ENCODE measurements around the gene JAML.

JAML gene

DNA sequence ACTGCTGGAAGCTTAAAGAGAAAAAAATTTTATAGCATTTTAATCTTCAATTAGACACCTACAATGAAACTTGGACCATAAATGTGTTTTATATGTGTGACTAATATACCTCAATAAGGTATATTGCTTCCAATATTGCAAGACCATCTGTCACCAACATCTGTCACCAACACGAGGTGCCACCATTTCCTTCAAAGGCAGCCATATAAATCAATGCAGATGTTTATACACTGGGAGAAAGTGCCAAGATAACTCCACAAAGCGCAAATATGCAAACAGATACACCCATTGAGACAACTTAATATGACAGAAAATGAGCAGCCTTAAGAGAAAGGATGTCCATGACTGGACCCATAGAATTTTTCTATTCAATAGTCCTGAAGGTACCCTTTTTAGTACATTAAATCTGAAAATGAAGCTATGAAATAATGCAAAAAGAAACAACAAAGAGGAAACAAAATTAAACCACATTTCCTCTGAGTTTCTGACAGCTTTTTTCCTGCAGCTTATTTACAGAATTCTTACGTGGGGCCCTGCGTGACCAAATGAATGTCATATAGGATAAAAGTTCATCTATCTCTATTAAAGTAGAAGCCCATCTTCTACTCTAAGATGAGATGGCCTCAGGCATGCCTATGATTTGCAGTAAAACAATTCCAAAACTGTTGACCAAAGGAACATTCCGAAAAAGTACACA, 14.8 kb upstream of the JAML start:
- no peak for DNase-seq

DNA sequence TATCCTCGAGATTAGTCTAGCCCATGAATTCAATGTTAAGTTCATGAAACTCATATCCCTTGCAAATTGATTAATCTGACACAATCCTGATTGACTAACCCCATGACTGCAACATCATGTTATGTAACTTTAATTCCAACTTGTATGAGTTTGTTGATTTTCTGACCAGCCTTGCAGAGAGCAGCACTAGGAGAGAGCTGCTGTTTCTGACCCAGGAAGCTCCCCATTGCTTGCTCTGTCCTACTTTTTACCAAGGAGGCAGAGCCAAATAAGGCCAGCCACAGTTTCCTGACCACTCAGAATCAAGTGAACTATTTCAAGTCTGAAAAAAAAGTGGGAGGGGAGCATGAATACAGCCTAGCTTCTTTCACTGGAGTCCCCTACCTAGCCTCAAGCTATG, 14.1 kb upstream of the JAML start:
- no peak for DNase-seq

DNA sequence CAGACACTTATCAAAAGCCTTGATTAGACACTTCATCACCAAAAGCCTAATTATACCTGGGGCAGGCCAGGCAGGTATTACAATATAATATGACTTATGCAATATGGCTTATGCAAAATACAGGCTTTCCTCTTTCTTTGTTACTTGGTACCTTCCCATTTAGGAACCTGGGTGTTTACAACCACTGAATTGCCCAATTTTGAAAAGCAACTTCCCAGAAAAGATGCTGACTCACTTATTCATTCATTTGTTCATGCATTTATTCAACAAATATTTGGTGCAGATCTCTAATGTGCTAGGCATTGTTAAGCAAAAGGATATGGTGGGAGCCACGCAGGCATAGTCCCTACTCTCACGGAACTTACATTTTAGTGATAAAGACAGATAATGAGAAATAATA, 13.6 kb upstream of the JAML start:
- no peak for DNase-seq

DNA sequence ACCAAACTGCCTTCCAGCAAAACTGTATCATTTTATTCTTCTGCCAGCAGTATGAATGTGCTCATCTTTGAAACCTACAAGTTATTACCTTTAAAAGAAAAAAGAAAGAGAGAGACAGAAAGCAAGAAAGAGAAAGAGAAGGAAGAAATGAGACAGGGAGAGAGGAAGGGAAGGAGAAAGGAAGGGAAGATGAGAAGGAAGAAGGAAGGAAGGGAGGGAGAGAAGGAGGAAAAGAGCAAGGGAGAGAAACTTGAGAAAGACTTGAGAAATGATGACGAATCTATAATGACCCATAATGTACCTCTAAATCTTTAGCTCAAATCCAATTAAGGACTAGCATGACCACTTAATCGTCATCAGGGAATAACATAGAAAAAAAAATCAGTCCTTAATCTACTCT, 11.4 kb upstream of the JAML start:
- DNase-seq, result no peak

DNA sequence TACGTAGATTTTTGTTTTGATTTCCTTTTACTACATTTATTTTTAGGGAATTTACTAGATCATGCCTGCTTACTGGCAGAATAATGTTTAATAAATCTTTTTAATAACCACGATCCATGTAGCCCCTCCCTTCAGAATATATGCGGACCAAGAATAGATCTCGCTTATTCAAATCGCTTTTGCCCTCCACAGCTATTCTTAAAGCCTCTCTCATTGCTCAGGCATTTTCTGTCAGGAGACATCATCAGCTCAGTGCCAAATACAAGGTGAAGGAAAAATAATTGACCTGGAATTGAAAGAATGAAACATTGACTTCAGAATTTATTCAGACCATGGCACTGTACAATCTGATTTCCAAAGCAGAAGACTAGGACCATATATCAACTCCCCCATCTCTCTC, 10.0 kb upstream of the JAML start:
- DNase-seq, result no peak

DNA sequence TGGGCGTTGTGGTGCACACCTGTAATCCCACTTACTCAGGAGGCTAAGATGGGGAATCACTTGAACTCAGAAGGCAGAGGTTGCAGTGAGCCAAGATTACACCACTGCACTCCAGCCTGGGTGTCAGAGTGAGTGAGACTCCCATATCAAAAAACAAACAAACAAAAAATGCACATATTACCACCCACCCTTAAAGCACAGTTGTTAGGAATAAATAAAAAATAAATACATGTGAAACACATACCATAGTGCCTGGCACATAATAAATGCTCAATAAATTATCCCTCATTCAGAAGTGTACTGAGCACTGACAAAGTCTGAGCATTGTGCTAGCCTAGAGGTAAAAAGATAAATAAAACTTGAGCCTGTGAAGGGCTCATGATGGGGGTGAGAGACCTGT, 9.0 kb upstream of the JAML start:
- DNase-seq, result no peak

DNA sequence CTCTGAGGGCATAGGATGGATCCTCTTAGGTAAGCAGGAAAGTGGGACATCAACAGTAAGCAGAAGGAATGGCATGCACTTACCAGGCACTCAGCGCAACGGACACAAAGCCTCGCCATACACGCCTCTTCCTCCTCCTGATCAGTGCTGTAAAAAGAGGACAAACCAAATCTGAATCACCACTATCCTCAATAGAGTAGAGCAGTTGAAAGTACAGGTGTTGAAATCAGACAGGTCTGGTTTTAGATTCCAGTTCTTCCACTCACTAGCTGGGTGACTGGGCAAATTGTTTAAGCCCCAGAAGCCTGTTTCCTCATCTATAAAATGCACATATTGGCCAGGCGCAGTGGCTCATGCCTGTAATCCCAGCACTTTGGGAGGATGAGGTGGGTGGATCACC, 8.6 kb upstream of the JAML start:
- DNase-seq, result no peak

DNA sequence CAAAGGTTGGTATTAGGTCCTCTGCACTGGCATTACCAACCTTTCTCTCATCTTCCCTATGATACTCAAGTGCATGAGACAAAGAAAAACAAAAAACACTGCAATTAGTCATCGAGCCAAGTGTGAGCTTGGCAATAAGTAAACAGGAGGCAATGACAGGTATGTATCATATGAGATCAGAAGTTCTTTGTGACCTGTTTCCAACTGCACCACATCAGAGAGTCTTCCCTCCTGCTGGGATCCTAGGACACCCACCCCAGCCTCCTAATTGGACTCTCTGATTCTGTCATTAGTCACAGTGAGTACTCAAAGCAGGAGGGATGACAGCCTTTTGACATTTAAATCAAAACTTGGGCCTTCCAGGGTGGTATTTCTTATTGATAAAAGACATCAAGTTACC, 7.8 kb upstream of the JAML start:
- DNase-seq, result no peak

DNA sequence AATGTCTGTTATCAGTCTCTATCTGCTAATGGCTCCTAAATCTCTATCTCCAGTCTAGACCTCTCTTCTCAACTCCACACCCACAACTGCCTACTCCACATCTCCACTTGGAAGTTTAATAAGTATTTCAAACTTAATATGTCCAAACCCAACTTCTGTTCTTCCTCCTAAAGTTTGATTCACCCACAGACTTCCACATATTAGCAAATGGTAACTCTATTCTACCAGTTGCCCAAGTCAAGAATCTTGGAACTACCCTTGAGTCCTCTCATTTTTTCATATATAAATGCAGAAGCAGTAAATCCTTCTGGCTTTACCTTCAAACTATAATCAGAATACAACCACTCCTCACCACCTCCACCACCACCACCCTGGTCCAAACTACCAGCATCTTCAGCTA, 6.7 kb upstream of the JAML start:
- no peak for DNase-seq

DNA sequence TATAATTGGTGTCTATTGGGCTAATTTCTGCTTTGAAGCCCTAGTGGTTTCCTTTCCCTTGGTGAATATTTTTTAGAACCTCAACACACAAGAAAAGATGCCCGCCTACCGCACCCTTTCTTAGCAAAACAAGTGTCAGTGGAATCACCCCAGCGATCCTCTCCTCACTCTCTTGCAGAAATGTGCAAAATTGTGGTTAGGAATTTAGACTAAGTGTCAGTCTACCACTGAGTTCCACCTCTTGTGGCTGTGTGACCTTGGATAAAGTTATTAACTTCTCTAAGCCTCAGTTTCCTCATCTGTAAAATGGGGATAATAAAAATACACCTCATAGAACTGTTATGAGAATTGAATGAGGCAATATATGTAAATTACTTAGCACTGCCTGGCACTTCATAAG, 5.3 kb upstream of the JAML start:
- DNase-seq, result no peak

DNA sequence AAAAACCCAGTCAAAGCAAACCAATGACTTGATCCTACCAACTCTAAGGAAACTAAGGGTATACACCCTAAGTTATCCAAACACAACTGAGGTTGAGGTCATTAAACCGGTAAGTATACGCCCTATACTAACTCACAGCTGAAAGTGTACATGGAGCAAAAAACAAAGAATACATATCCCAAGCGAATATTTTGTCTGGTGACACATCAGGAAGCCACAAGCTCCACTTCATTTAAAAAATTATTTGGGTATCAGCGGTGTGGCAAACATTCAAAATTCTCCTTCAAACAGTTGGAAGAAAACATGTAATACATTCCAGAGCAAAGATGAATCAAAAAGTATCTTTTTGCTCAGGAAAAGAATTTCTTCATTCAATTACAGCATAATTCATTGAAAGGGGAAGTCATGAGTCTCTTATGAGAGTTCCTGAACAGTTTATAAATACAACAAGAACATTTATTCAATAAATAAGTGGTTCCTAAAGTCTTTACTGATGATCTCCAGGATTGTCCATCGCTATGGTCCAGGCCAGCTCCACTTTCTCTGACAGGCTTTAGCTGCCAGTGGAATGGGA, 4.5 kb upstream of the JAML start:
- no peak for DNase-seq

DNA sequence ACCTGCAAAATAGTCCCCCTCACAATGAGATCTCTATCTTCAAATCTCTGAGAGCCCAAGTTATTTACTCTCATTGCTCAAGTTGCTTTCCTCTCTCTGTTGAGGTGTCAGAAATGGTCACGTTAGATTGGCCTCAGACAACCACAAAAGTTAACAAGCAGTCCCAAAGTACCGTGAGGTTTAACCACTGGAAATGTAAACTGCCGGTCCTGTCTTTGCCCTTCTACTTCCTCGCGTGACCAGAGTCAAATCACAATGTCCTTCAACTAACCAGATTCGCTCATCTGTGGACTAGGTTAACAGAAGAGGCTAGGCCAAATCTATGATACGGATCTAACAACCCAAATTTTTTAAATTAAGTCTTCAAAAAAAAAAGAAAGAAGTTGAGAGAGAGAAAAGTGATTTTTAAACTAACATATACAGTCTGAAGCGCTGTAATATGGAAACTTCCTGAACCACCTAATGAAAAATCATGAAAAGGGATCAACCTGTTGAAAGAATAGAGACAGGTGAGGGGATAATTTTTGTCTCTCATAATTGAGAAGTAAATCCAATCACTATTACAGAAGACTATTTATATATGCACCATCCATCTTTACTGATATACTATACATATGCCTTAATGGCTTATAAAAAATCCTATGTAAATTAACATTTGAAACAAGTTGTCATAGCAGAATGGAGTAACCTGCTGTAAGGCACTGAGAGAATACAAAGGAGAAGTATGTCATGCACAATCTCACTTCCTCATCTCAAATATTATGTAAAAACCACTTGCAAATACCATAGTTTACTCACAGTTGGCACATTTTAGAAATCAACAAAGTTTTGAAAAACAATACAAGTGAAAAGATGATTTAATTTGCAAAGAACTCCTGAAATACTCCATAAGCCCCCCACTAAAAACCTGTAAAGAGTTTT, 3.3 kb upstream of the JAML start:
- no peak for DNase-seq

DNA sequence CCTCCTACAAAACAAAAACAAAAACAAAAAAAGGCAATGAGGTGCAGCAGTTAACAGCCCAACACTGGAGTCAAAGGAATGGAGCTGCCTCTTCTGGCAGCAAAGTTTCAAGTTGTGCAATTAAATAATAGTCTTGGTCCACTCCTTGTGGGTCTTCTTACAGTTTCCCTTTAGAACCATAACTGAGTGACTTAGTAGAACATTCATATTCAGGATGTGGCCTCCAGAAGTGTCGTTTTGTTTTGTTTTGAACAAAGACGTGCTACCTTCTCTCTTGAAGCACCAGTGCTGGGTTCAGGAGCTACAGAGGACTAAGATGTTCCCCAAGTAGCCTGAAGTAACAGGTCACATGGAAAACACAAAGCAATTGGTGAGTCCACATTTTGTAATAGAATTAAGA, 2.0 kb upstream of the JAML start:
- DNase-seq, result no peak

DNA sequence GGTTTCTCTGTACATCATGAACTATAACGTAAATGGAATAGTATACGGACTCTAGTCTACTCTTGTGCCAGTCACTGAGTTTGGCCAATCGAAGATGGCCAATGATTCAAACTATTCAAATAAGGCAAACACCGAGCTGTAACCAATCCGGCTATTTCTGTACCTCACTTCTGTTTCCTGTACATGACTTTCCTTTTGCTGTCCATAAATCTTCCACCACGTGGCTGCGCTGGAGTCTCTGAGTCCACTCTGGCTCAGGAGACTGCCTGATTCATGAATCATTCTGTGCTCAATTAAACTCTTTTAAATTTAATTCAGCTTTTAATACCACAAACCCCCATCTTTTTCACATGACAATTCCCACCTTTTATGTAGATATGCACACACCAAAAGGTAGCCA, 1.5 kb upstream of the JAML start:
- DNase-seq, result no peak

DNA sequence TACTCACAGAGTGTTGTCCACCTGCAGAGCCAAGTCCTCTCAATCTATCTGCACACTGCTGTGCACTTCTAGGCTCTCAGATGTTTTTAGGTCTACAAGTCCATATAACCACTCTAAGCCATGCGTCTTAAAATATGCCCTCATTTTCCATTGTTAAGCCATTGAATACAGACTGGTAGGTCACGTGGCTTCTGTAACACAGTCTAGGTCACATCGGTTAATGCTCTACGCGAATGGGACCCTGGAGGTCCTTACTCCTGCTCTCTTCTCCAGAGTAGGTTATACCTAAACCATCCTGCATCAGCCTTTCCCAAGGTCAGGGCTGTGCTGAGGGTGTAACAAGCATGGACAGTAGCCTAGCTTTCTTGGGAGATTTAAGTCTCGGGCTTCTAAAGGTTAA, 819 bp downstream of the JAML start:
- DNase-seq, result no peak

DNA sequence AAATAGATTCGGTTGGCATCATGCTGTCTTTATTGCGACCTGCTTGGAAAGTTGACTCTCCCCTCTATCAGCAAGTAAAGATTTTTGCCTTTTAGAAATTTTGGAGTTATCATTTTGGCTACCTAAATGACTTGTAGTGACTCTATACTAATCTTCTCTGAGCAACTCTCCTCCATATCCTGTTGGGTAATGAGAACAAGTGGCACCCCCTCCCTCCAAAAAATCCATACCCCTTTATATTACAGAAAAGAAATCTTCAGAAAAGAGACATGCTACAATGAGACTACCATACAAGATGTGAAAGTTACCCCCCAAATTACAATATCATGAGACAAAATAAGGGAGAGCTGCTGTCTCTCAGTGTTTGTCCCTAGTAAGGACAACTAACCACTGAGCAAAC, 1.2 kb downstream of the JAML start:
- DNase-seq, result no peak

DNA sequence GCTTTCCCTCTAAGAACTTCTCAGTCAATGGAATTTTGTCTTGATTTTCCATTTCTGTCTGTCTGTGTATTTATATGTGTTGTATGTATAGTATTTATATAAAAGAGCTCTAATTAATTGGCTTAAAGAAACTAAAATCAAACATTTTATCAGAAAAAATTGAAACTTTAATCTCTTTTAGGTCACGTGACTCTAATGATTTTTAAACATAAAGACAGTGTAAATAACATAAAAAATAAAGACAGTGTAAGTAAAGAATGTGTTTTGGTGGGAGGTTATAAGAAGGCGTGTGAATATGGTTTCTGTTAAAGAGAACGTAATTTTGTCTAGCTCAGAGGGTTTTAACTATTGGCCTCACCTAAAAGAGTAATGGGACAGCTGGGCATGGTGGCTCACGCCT, 2.4 kb downstream of the JAML start:
- no peak for DNase-seq

DNA sequence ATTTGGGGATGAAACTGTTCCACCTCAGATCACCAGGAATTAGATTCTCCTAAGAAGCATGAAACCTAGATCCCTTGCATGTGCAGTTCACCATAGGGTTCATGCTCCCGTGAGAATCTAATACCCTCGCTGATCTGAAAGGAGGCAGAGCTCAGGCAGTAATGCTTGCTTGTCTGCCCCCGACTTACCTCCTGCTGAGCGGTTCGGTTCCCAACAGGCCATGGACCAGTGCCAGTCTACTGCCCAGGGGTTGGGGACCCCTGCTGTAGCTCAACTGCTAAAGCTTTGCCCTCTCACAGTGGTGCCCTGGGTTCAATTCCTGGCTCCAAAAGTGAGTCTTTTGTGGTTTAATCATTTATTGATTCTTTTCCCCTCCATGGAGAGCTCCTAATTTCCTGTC, 3.4 kb downstream of the JAML start:
- DNase-seq, result no peak

DNA sequence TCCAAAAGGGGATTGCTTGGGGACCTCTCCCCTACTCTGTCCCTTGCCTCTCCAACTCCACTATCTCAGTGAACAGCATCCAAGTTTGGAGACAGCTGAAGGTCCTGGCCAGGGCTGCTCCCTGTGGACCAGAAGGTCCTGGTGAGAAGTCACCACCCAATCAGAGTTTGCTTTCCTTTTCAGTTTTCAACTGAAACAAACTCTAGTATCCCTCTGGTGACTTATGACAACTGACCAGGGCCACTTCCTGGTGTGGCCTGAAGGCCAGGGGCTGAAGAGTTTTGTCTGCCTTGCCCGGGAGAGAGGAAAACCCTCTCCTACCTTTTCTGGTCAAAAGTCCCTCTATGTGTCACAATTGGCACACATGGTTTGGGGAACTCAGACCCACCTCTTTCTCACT, 5.1 kb downstream of the JAML start:
- no peak for DNase-seq

DNA sequence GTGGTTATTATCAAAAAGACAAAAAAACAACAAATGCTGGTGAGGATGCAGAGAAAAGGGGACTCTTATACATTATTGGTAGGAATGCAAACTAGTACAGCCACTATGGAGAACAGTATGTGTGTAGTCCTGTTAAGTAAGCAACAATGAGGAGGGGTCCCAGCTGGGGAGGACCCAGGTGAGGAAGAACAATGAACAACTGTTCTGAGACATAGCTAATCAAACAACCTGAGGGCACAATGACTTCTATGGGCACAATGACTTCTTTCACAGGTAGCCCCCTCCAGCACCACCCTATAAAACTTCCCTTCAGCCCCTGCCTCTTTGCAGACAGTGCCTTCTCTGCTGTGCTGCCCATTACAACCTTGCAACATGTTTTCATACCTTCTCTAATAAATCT, 5.6 kb downstream of the JAML start:
- no peak for DNase-seq

DNA sequence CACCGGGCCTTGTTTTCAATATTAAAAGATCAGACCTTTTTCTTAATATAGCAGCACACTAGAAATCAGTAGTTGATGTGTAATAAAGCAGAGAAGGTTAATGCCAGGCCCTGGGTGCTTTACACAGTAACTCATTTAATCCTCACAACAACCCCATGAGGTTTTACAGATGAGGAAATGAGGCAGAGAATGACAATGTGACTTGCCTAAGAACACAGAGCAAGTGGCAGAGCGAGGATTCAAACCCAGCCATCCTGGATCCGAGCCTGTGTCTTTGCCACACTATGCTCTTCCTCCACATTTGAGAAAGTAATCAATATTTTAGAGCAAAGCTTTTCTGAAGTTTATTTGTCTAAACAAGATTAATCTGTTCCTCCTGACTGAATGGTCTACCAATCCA, 7.2 kb downstream of the JAML start:
- DNase-seq, result no peak

DNA sequence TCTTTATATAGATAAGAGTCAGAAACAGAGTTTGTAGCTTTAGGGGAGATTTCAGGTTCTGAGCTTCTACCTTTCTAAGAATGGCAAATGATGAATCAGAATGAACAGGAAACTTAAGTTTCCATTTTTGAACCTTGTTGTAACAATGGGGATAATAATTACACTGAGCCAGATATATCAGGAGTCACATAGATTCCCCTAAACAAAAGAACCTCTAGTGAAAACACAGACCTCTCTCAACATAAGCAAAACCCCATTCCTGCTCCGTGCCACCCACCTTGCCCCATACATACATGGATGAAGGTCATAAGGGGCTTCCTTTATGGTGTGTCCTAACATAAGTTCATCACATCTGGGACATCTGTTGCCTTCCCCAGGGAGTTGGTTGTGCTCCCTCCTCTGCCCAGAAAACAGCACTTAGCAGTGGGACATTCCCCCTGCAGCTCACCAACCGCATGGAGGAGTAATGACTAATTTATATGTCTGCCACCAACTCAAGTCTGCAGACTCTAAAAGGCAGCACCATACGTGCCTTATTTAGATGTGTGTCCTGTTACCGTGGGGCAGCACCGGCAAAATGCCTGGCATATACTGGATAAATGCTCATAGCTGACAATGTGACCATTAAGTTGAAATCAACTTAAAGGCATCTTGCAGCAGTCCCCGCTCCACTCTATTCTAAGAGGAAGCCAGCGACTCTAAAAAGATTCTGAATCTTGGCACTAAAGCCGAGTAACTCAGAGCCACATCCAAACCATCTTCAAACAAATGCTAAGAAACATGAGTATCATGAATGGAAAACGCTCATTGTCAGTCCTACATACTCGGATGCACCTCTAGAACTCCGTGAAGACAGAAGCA, 8.0 kb downstream of the JAML start:
- DNase-seq, result no peak

DNA sequence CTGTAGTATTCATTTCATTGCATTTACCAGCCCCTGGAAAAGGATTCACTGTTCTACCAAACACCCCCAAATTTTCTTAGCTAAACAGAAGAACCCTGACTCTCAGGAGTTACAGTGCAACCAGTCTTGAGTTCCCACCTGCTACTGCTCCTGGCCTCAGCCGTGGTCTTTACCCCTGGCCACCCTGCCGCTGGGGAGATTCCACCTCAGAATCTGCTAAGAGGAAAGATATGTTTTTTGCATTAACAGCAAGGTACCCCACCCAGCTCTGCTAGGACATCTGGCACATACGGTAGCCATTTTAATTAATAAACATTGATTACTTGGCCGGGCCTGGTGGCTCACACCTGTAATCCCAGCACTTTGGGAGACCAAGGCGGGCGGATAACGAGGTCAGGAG, 9.0 kb downstream of the JAML start:
- DNase-seq, result no peak
